NCI-H128 (cell line): Measurements from ENCODE around the gene PDE3A.

Source experiments
- DNase-seq: peaks from one replicate; lab custom pipeline; 2025; ENCODE audit not compliant: unreplicated experiment; lab: John Stamatoyannopoulos, UW

The PDE3A gene

DNA sequence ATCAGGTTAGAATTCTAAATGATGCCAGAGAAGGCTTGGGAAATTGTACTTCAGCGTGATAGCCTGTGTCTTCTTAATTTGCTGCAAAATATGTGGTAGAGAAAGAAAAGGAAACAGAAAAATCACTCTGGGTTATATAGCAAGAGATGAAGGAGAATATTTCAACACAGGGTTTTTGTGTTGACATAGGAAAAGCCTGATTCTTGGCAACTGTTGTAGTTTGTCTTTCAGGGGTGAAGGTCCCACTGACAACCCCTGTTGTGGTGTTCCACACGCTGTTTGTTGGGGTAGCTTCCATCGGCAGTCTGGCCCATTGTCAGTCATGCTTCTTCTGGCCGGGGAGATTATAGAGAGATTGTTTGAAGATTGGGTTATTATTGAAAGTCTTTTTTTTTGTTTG, 313.0 kb downstream of the PDE3A start:
- DNase-seq = no peak

DNA sequence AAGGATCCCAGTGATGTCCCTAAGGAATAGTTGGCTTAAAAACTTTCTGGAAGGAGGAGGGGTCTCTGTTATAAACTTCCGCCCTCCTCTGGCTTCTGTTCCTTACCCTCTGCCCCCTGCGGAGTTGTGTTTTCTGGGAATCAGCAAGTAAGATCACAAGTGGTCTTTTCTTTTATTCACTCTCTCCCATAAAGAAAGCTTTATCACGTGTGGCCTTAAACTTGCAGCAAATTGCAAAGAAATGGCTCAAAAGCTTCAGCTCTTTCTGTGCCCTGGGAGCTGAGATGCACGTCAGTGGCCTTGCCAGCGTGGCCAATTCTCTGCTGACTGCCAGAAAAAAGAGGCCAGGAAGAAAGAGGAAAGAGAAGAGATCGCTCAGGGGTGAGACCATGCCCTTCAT, 326.9 kb downstream of the PDE3A start, which contains the start of gene SLCO1C1:
Gene SLCO1C1 (plus strand): TSS at position 101 of the 400 bp plus-strand sequence. CDS start 4,245 bp downstream, outside the sequence.
- DNase-seq = no peak

DNA sequence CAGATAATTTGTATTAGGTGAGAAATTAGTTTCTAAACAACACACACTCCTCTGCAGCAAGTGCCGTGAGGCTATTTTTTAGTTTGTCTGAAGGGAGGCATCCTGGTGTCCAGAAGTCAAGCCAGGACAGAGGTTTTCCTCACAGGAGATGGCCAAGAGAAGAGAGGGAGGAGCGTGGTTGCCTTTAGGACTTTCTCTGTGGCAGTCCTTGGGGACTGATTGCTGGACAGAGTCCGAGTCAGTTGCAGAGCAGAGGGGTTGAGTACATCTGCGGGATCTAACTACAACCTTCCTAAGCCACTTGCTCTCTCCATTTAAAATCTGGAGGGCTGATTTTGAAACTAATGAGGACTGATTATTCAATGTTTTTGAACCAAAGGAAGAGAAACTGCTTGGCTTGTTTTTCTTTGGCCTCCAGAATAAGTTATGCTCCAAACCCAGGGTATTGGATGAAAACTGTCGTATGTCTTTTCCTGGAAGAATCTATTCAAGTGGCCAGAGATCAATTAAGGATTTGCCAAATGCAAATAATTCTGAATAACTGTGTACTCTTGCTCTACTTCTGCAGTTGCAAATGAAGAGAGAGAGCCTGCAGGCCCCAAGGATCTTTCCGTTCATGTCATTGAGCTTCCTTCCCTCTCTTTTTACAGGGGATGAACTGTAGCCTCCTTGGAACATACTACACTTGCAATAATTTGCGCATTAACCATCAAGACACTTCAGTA, 328.0 kb downstream of the PDE3A start:
- DNase-seq = no peak

DNA sequence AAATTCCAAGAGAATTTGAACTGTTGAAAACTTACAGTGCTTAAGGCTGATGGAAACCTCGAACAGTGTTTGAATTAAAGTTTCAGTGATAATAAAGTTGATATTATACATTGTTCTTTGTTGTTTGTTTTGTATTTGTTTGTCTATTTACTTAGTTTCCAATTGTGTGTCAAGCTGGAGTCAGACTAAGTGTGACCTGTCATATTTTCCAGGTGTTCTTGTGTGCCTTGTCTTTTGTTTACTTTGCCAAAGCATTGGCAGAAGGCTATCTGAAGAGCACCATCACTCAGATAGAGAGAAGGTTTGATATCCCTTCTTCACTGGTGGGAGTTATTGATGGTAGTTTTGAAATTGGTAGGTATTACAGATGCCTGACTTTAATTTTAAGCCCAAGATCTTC, 332.8 kb downstream of the PDE3A start:
- no peak for DNase-seq

DNA sequence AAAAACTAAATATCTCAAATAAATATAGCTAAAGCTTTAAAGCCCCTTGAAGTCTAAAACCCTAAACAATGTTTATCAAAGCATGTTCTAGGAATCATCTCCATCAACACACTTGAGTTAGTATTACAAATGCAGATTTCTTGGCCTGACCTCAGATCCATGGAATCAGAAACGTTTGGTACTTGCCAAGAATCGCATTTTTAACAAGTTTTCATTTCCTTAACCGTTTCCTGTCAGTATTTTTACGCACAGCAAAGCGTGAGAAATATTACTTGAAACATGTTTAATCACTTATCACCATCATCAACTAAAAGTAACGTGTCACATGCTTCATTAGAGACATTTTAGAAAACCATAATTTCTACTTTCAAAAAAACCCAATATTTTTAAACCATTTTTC, 336.5 kb downstream of the PDE3A start:
- DNase-seq = no peak

DNA sequence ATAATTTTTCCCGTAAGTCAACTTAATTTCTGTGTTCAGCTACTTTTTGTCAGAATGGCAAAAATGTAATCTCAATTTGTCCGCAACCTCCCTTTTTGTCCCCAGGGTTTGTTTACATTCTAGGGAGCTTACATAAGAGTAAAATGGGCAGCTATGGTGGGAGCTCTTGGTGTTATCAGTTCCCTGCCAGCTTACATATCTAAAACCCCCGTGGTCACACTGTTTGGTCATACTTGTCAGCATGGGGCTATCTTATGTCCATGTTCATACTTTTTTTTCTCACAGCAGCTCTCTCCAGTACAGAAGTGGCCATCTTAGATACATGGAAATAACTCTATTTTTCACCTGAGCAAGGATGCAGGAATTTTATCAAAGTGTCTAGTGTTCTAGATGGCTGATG, 343.5 kb downstream of the PDE3A start:
- no peak for DNase-seq

DNA sequence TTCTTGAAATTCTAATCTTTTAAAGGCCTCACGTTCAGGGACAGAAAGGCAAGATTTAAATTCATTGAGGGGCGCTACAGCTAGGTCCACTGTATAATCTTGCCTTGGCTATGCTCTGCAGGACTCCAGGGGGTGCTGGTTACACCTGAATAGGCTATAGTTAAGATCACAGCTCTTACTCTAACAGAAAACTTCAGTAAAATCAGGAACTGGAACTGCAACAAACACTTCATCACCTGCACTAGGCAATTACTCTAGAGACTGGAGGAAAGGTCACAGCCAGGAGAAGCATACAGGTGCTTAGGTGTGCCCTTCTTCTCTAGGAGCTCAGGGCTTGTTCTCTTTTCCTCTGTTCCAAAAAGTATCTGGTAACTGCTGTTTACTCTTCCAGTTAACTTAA, 347.7 kb downstream of the PDE3A start:
- DNase-seq = no peak

DNA sequence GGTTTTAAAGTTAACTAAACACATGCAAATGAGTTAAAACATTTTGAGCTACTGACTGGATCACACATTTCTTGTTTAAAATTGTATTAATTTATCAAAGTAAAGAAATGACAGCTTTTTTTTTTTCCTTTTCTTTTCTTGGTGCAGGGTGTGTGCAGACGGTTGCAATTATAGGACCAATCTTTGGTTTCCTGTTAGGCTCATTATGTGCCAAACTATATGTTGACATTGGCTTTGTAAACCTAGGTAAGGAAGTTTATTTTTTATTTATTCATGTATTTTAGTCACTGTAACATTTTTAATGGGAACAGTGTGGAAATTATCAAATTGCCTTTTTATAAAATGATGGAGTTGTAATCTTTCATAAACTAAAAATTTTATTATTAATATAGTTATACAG, 348.6 kb downstream of the PDE3A start:
- no peak for DNase-seq

DNA sequence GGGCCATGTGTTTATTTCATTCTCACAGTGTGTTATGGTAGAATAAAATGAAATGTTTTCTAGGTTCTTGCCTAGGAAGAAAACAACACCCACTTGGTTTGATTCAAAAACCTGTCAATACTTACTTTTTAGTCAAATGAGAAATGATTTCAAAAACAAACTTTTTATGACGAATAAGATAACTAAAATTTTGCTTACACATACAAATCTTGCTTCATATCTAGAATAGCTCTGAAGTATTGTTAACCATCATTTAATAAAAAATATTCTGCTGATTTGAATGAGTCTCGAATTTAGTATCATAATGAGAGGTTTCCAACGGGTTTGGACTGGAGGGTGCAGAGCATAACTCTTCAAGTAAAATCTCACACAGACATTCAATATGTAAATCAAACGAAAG, 350.0 kb downstream of the PDE3A start:
- DNase-seq = no peak

DNA sequence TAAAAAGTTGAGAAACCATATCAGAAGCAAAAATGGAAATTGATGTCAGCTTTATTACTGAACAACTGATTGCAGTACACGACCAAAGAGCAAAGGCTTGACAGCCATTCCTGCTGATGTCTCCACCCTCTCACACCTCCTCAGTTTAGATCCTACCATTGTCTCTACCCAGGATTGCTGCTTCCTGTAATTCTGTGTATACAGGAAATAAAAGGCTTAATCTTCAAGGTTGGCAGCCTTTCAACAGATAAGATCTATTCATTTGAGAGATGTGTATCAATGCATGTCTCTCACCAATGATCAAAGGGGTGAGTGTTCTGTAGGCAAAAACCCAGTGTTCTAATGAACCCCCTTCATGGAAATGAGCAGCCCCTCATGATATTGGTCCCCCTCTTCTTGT, 353.8 kb downstream of the PDE3A start:
- no peak for DNase-seq

DNA sequence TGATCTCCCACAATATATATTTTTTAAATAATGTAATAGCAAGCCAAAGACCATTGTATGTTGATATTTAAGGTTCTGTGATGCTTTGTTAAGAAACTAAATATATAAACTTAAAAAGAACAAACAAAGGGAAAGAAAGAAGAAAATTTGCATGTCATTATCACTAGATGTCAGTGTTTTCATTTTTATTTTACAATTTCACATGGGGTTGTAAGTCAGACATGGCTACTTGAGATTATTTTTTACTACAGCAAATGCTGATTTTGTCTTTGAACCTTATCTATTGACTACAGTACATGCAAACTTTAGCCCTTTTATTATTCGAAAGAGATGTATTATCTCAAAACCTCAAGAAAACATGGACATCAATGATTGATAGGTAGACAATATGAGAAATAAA, 362.9 kb downstream of the PDE3A start:
- no peak for DNase-seq
